Endothelial cell of umbilical vein (primary cell): ENCODE results near the gene TGM4. TPM values are rescaled to one million over a fixed set of nuclear protein-coding genes. Genes with fewer than 3 reads are reported as not detected.

Source experiments
- BruUV-seq: library from RNA; stranded (reverse); fragments of 400-500 nt; replicated peaks from 2 replicates; lab custom pipeline; 2021; lab: Mats Ljungman, UMichigan
- CTCF ChIA-PET: fragments of 300-600, 350-600 bp; sonication (Branson Sonifier 250); formaldehyde crosslinking; loops from one replicate; lab custom pipeline; 2021; ENCODE audit warnings: antibody characterized with exemption, inconsistent platforms; lab: Charles Lee
- POLR2A ChIA-PET: fragments of 300-600, 350-600 bp; sonication (Branson Sonifier 250); formaldehyde crosslinking; loops from one replicate; lab custom pipeline; 2021; ENCODE audit warnings: antibody characterized with exemption, inconsistent platforms; lab: Charles Lee
- DNase-seq: peaks from one replicate; pipeline ENCODE4 v3.0.0-alpha.2; 2011; ENCODE audit warnings: low read depth, low spot score
- FAIRE-seq: peaks from 2 replicates; lab custom pipeline; 2011; peaks lifted over from hg19 to GRCh38; lab: Jason Lieb, UNC
- H2AFZ ChIP-seq: 2 replicates; pipeline ENCODE4 v1.6.0; 2012; ENCODE audit warnings: low read depth, low read length, control low read depth, inconsistent platforms
- H3K27ac ChIP-seq: 2 replicates; pipeline ENCODE4 v1.5.1; 2011; ENCODE audit warnings: low read depth, mild to moderate bottlenecking, control low read depth, low read length, moderate library complexity; ENCODE audit not compliant: insufficient read depth
- H3K27me3 ChIP-seq, 2 experiments: 2 replicates each; pipeline versions ENCODE4 v1.6.0 to v1.6.1; 2011; ENCODE audit warnings: low read length in 2 of 2, mixed read lengths in 1 of 2; ENCODE audit not compliant: control insufficient read depth in 2 of 2, insufficient read depth in 2 of 2
- H3K36me3 ChIP-seq, 2 experiments: 2 replicates in 1 of 2; 3 replicates in 1 of 2; pipeline ENCODE4 v1.5.1; 2011; ENCODE audit warnings: low read length in 2 of 2, mild to moderate bottlenecking in 1 of 2, moderate library complexity in 1 of 2; ENCODE audit not compliant: control insufficient read depth in 2 of 2, insufficient read depth in 2 of 2; ENCODE audit errors: extremely low read depth in 1 of 2
- H3K4me1 ChIP-seq: 3 replicates; pipeline ENCODE4 v1.5.1; 2011; ENCODE audit warnings: mild to moderate bottlenecking, low read length; ENCODE audit not compliant: control insufficient read depth, insufficient read depth; ENCODE audit errors: extremely low read depth
- H3K4me2 ChIP-seq: 2 replicates; pipeline ENCODE4 v1.6.1; 2011; ENCODE audit warnings: low read length, control low read depth, mixed read lengths; ENCODE audit not compliant: insufficient read depth
- H3K4me3 ChIP-seq, 3 experiments: fragments of 200-600 bp in 1 of 3; sonication (generic), shearing (Covaris generic) in 1 of 3; replicated peaks in 1 of 3; 2 replicates each; pipeline ENCODE4 v1.5.1; 2011 to 2016; ENCODE audit warnings: control low read depth in 3 of 3, low read length in 3 of 3, mild to moderate bottlenecking in 2 of 3, inconsistent platforms in 1 of 3, low read depth in 1 of 3, moderate library complexity in 1 of 3; ENCODE audit not compliant: insufficient read depth in 1 of 3
- H3K79me2 ChIP-seq: 2 replicates; pipeline ENCODE4 v1.6.0; 2012; ENCODE audit warnings: low read length, inconsistent platforms; ENCODE audit not compliant: control insufficient read depth, insufficient read depth
- H3K9ac ChIP-seq: replicated peaks from 2 replicates; pipeline ENCODE3; 2011; ENCODE audit warnings: low read length, control low read depth; ENCODE audit not compliant: insufficient read depth; ENCODE audit errors: extremely low read depth
- H3K9me1 ChIP-seq: replicated peaks from 3 replicates; pipeline ENCODE4 v1.6.0; 2011; ENCODE audit warnings: mild to moderate bottlenecking, low read length; ENCODE audit not compliant: control insufficient read depth, insufficient read depth; ENCODE audit errors: extremely low read depth
- H3K9me3 ChIP-seq: replicated peaks from 2 replicates; pipeline ENCODE4 v1.5.1; 2012; ENCODE audit warnings: low read length, inconsistent platforms; ENCODE audit not compliant: control insufficient read depth, insufficient read depth
- H4K20me1 ChIP-seq: replicated peaks from 2 replicates; pipeline ENCODE3; 2011; ENCODE audit warnings: mild to moderate bottlenecking, low read length; ENCODE audit not compliant: control insufficient read depth, insufficient read depth; ENCODE audit errors: extremely low read depth
- EZH2 ChIP-seq: IDR thresholded peaks from 2 replicates; pipeline ENCODE4 v1.6.1; 2012; ENCODE audit warnings: borderline replicate concordance, low read depth, mild to moderate bottlenecking, moderate library complexity, low read length, inconsistent platforms; ENCODE audit not compliant: severe bottlenecking
- FOS ChIP-seq: IDR thresholded peaks from 2 replicates; pipeline ENCODE4 v1.6.1; 2011; ENCODE audit warnings: mild to moderate bottlenecking, low read length, moderate library complexity, borderline replicate concordance; ENCODE audit not compliant: insufficient read depth
- GATA2 ChIP-seq: IDR thresholded peaks from 2 replicates; pipeline ENCODE4 v1.7.0; 2011; ENCODE audit warnings: low read depth, mild to moderate bottlenecking, moderate library complexity, mixed read lengths, low read length; ENCODE audit not compliant: insufficient read length, insufficient read depth
- JUN ChIP-seq: IDR thresholded peaks from 2 replicates; pipeline ENCODE4 v1.6.1; 2011; ENCODE audit warnings: borderline replicate concordance, low read depth; ENCODE audit not compliant: insufficient read length, insufficient read depth
- POLR2A ChIP-seq: IDR thresholded peaks from 2 replicates; pipeline ENCODE4 v1.6.1; 2012; ENCODE audit warnings: low read depth, mild to moderate bottlenecking, control low read depth, low read length
- POLR2AphosphoS5 ChIP-seq: IDR thresholded peaks from 2 replicates; pipeline ENCODE4 v1.6.1; 2012; ENCODE audit warnings: low read depth, mild to moderate bottlenecking, control low read depth, low read length, moderate library complexity; ENCODE audit not compliant: insufficient read depth
- dilution Hi-C: fragments of 300-500 bp; cut with MboI; formaldehyde crosslinking; loops from one replicate; pipeline ENCODE4 v1.15.0; 2019; ENCODE audit warnings: low sequenced_read_pairs; ENCODE audit not compliant: extremely low pct_ligation_motif_present
- intact Hi-C: fragments of 100-400 bp; cut with micrococcal nuclease; formaldehyde crosslinking; loops from one replicate; pipeline ENCODE4 v1.10.0; 2022
- polyA plus RNA-seq, 4 experiments: library from polyadenylated mRNA; depleted of rRNA in 3 of 4; stranded (reverse) in 3 of 4; unstranded in 1 of 4; fragments of >200 nt; gene quantifications; 2 replicates each; pipeline versions ENCODE4 v1.2.1 to v1.2.3, GENCODE V29; 2011 to 2012; ENCODE audit warnings: missing spikeins in 1 of 4
- total RNA-seq: library from RNA; stranded (reverse); gene quantifications from 2 replicates; pipeline ENCODE4 v1.2.3, GENCODE V29; 2021
- TF ChIP-seq, protein P1 (sequence below), 2 donors: IDR thresholded peaks; 1 replicate in 1 of 2; 2 replicates in 1 of 2; pipeline ENCODE4 v1.5.1; 2011; ENCODE audit warnings: low read length in 2 of 2, mild to moderate bottlenecking in 2 of 2, moderate library complexity in 2 of 2, control low read depth in 1 of 2, inconsistent platforms in 1 of 2, low read depth in 1 of 2; ENCODE audit not compliant: insufficient read depth in 1 of 2; ENCODE audit errors: extremely low read depth in 1 of 2
- TF ChIP-seq, protein P2 (sequence below): IDR thresholded peaks from 2 replicates; pipeline ENCODE4 v1.6.1; 2011; ENCODE audit not compliant: insufficient read depth, insufficient read length

The TGM4 gene
- total and polyA plus RNA-seq, 2 donors (not counting 3 experiments of a cell fraction or from before 2014, with no cell fraction given) = 0.11 to 0.24 TPM

DNA sequence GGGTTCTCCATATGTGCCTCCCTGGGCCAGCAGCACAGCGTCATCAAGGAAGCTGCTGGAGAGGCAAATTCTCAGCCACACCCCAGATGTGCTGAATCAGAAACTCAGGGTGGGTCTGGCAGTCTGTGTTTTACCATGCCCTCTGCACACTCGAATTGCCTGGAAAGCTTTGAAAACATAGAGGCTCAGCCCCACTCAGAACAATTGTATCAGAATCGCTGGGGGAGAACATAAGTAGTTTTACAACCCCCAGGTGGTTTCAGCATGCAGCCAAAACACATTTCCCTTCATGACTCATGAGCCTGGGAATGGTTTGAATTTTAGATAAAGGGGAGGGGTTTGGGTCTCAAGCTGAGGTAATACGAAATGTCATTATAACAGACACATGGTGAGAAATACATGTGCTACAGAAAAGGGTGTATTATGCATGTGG is 9.6 kb downstream of the TGM4 start:
- intact Hi-C loops = loop anchor here (1.0 to 10.0 kb wide), 3 partner anchors 31 to 283 kb away; partner anchors contain the start of gene ZNF35
- peak; percentile 96 for FAIRE-seq
- CTCF ChIA-PET = interaction anchor here (0.9 to 2.9 kb wide), 2 partner anchors 30 to 93 kb away, joined by 3 to 15 read pairs; no protein-coding TSS in a partner anchor

More for the DNA sequence above, 9.6 kb downstream of the TGM4 start:
- POLR2A ChIA-PET = no interaction called here
- Histone ChIP-seq H3K27me3 (no peaks in the 10 kb centered on the region), H2AFZ (peak overlapping the region; percentile 1), H3K4me3 (no peak overlapping the region), H4K20me1 (no peaks in the 10 kb centered on the region), H3K9me3 (no peaks in the 10 kb centered on the region), H3K9ac (peak overlapping the region; percentile 16), H3K4me2 (peak overlapping the region; percentile 9), H3K79me2 (no peaks in the 10 kb centered on the region), H3K9me1 (no peaks in the 10 kb centered on the region), H3K4me1 (peaks cover 38% of the 10 kb centered on the region), H3K27ac (peak overlapping the region; percentile 91), H3K36me3 (no peaks in the 10 kb centered on the region)
- no TSS peak for BruUV-seq
- TF ChIP-seq FOS (peak; percentile 78), POLR2A (no peak), EZH2 (no peak), POLR2AphosphoS5 (peak; percentile 58), JUN (peak; percentile 85), GATA2 (peak; percentile 35)
- TF ChIP-seq, protein P1, sequence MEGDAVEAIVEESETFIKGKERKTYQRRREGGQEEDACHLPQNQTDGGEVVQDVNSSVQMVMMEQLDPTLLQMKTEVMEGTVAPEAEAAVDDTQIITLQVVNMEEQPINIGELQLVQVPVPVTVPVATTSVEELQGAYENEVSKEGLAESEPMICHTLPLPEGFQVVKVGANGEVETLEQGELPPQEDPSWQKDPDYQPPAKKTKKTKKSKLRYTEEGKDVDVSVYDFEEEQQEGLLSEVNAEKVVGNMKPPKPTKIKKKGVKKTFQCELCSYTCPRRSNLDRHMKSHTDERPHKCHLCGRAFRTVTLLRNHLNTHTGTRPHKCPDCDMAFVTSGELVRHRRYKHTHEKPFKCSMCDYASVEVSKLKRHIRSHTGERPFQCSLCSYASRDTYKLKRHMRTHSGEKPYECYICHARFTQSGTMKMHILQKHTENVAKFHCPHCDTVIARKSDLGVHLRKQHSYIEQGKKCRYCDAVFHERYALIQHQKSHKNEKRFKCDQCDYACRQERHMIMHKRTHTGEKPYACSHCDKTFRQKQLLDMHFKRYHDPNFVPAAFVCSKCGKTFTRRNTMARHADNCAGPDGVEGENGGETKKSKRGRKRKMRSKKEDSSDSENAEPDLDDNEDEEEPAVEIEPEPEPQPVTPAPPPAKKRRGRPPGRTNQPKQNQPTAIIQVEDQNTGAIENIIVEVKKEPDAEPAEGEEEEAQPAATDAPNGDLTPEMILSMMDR (IDR thresholded peaks at IDR 0.05; ENCODE audit: extremely low read depth in 1 of 2, insufficient read depth in 1 of 2, low read depth in 1 of 2, low read length in 2 of 2) = no peak
- TF ChIP-seq, protein P2, sequence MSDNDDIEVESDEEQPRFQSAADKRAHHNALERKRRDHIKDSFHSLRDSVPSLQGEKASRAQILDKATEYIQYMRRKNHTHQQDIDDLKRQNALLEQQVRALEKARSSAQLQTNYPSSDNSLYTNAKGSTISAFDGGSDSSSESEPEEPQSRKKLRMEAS = peak; percentile 58
- DNase-seq = peak; percentile 90
- dilution Hi-C loops = no loop called here
